ENCODE measurements around the gene SURF4.
"Not testable (repeated sequence)": the region's sequence is repeated elsewhere in the genome, so short reads cannot be mapped to it uniquely, and the experiment has no call there.

Gene SURF4

GRCh38 chr9:133397895-133398294 is 22.0 kb upstream of the SURF4 start:
- DNase-seq (ENCODE audit: low read depth in 2 of 2, low spot score in 1 of 2), result no peak

GRCh38 chr9:133397370-133397769 is 21.5 kb upstream of the SURF4 start:
- no peak for DNase-seq (ENCODE audit: low read depth in 2 of 2, low spot score in 1 of 2)

GRCh38 chr9:133396952-133397351 is 21.1 kb upstream of the SURF4 start:
- DNase-seq (ENCODE audit: low read depth in 2 of 2, low spot score in 1 of 2), result no peak

GRCh38 chr9:133394687-133395271 is 18.9 kb upstream of the SURF4 start:
- DNase-seq (ENCODE audit: low read depth in 2 of 2, low spot score in 1 of 2), result no peak

- no peak for DNase-seq (ENCODE audit: low read depth in 2 of 2, low spot score in 1 of 2)
These were observed 17.5 kb upstream of the SURF4 start for GRCh38 chr9:133393399-133393798.

GRCh38 chr9:133392308-133392707 is 16.4 kb upstream of the SURF4 start:
- not testable (repeated sequence) for DNase-seq (ENCODE audit: low read depth in 2 of 2, low spot score in 1 of 2)

GRCh38 chr9:133391449-133391848 is 15.6 kb upstream of the SURF4 start:
- DNase-seq (ENCODE audit: low read depth in 2 of 2, low spot score in 1 of 2), result not testable (repeated sequence)

- no peak for DNase-seq (ENCODE audit: low read depth in 2 of 2, low spot score in 1 of 2)
These were observed 14.9 kb upstream of the SURF4 start for GRCh38 chr9:133390713-133391112.

GRCh38 chr9:133389562-133389961 is 13.7 kb upstream of the SURF4 start:
- DNase-seq (ENCODE audit: low read depth in 2 of 2, low spot score in 1 of 2), result no peak

- DNase-seq (ENCODE audit: low read depth in 2 of 2, low spot score in 1 of 2), result no peak
These were observed 13.2 kb upstream of the SURF4 start for GRCh38 chr9:133389025-133389557.

GRCh38 chr9:133387680-133388079 is 11.8 kb upstream of the SURF4 start:
- DNase-seq (ENCODE audit: low read depth in 2 of 2, low spot score in 1 of 2), result no peak

- DNase-seq (ENCODE audit: low read depth in 2 of 2, low spot score in 1 of 2), result no peak
These were observed 10.5 kb upstream of the SURF4 start for GRCh38 chr9:133386338-133386737.

GRCh38 chr9:133385452-133385851 is 9.6 kb upstream of the SURF4 start:
- DNase-seq (ENCODE audit: low read depth in 2 of 2, low spot score in 1 of 2), result no peak

GRCh38 chr9:133384736-133385321 is 9.0 kb upstream of the SURF4 start:
- no peak for DNase-seq (ENCODE audit: low read depth in 2 of 2, low spot score in 1 of 2)

GRCh38 chr9:133383438-133383837 is 7.6 kb upstream of the SURF4 start:
- no peak for DNase-seq (ENCODE audit: low read depth in 2 of 2, low spot score in 1 of 2)

GRCh38 chr9:133382507-133383141 is 6.8 kb upstream of the SURF4 start:
- DNase-seq (ENCODE audit: low read depth in 2 of 2, low spot score in 1 of 2), result no peak

GRCh38 chr9:133380734-133381133 is 4.9 kb upstream of the SURF4 start:
- DNase-seq (ENCODE audit: low read depth in 2 of 2, low spot score in 1 of 2), result no peak

GRCh38 chr9:133379153-133380086 is 3.6 kb upstream of the SURF4 start:
- no peak for DNase-seq (ENCODE audit: low read depth in 2 of 2, low spot score in 1 of 2)

GRCh38 chr9:133378408-133378962 is 2.6 kb upstream of the SURF4 start:
- no peak for DNase-seq (ENCODE audit: low read depth in 2 of 2, low spot score in 1 of 2)

GRCh38 chr9:133377721-133378216 is 1.9 kb upstream of the SURF4 start:
- no peak for DNase-seq (ENCODE audit: low read depth in 2 of 2, low spot score in 1 of 2)

- not testable (repeated sequence) for DNase-seq (ENCODE audit: low read depth in 2 of 2, low spot score in 1 of 2)
These were observed 1.4 kb upstream of the SURF4 start for GRCh38 chr9:133377280-133377679.

All from stimulated activated CD8-positive, alpha-beta memory T cell treated with anti-CD3 and anti-CD28 coated beads, Interleukin-4, amount 100 ng/mL, for 1 hour (primary cell).